IPS-18c (cell line): ENCODE results near the gene PRDM1.
"Not testable (repeated sequence)": the region's sequence is repeated elsewhere in the genome, so short reads cannot be mapped to it uniquely, and the experiment has no call there.

Source experiments
- H3K4me3 ChIP-seq: 2 replicates; pipeline ENCODE4 v1.7.0; 2013; ENCODE audit warnings: low read depth, mild to moderate bottlenecking, low read length, moderate library complexity; ENCODE audit not compliant: insufficient read depth
- H3K9me3 ChIP-seq: one replicate; pipeline ENCODE4 v1.6.1; 2013; ENCODE audit warnings: mild to moderate bottlenecking, low read length, moderate library complexity; ENCODE audit not compliant: control insufficient read depth, insufficient read depth

Gene PRDM1

DNA sequence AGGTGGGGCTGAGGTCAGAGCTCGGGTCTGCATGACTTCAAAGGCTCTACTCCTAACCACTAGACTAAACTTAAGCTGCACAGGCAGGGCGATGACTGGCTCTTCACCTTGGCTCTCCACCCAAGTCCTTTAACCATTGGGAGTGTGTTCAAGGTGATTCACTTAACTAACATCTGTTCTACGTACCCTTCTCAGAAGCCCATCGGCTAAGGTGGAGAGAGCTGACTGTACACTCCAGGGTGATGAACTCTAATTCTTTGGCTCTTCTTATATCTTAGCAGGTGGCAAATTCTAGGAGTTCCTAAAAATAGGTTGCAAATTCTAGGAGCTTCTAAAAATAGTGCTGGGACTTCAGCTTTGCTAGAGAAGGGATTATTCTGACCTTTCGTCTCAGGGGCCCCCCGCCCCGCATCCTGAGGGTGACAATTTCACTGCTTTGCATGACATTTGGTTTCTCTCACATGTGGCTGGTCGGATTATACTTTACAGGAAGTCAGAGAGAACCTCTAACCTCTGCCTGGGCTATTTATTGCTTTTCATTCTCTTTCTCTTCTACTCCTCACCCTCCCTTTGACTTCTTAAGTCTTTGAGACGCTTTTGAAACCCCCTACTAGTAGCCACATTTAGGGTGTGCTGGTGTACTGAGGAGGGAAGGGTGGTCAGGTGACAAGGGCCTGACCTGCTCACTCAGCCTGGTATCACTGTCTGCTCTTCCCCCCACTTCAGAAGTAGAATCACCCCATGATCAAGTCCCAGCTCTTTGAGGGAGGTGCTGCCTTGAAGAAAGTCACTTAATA is 55.5 kb downstream of the PRDM1 start:
- Histone ChIP-seq H3K4me3 (no peak overlapping the region), H3K9me3 (no peaks in the 10 kb centered on the region)

- Histone ChIP-seq H3K4me3 (no peak overlapping the region), H3K9me3 (no peaks in the 10 kb centered on the region)
Observed at GRCh38 chr6:106142876-106143431, 56.8 kb downstream of the PRDM1 start.

DNA sequence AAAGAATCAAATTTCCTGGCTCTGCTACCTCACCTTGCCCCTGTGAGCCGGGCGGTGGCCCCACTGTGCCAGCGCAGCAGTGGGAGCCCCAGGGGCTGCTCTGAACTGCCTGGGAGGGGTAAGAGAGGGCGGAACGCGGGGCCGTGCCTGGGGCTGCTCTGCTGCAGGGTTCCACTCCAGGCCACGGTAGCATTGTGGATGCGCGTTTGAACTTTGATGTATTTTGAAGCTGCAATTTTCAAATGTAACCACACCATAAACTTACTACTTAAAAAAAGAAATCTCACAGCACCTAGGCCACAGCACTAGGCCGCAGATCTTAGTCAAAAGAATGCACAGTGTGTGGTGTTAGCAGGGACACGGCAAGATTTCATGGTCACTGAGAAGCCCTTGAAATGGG is 57.5 kb downstream of the PRDM1 start:
- no peak overlapping the region for H3K4me3 ChIP-seq
- H3K9me3 ChIP-seq = no peaks in the 10 kb centered on the region

GRCh38 chr6:106145144-106145543 is 59.0 kb downstream of the PRDM1 start:
- Histone ChIP-seq H3K4me3 (no peak overlapping the region), H3K9me3 (no peaks in the 10 kb centered on the region)

- no peak overlapping the region for H3K4me3 ChIP-seq
- no peaks in the 10 kb centered on the region for H3K9me3 ChIP-seq
Observed at GRCh38 chr6:106145741-106146227, 59.6 kb downstream of the PRDM1 start.

DNA sequence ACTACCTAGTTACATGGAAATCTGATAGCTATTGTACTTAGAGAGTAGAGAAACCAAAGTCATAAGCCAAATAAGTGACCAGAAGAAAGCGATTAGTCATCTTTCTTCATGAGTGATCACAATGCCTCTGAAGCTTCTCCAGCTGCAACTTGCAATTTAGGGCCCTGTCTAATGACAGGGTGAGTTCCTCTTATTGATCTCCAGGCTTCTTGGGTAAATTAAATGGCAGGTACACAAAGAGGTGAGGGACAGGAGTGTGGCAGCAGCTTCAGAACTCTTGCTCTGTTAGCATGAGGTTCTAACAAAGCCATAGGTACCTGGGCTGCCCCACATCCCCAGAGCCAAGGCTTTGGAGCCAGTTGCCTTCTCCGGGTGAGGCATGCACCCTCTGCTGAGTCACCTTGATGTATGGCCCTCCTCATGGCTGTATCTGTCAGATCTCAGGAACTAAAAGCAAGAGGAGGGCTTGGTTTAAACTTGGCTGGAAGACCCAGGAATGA is 60.8 kb downstream of the PRDM1 start:
- no peaks in the 10 kb centered on the region for H3K9me3 ChIP-seq
- H3K4me3 ChIP-seq = no peak overlapping the region

GRCh38 chr6:106147476-106147875 is 61.3 kb downstream of the PRDM1 start:
- Histone ChIP-seq H3K9me3 (no peaks in the 10 kb centered on the region), H3K4me3 (no peak overlapping the region)

DNA sequence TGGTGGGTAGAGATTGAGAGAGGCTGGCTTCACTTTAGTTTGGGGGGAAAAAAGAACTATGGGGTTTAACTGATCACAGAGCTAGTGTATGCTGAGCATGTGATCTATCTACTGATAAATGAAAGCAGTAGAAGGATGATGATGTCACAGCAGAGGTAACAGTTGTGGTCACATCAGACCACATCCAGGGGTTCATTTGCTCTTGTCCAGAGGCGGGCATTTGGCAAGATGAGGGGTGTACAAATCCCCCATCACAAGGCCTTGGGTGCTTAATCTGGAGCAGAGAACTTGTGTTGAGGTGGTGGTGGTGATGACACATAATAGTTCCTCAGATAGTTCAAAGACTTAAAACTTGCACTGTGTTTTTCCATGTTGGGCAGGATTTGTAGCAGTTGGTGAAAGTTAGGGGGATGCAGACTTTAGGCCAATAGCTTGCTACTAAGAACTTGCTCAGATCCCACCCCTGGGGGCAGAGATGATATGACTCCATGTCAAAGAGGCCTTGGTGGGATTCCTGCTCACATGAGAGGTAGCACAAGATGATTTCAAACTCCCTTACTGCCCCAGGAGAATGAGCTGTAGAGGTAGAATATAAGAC is 63.4 kb downstream of the PRDM1 start:
- Histone ChIP-seq H3K4me3 (no peak overlapping the region), H3K9me3 (no peaks in the 10 kb centered on the region)

- H3K9me3 ChIP-seq, H3K4me3 ChIP-seq: not testable (repeated sequence)
Observed at GRCh38 chr6:106152476-106152875, 66.3 kb downstream of the PRDM1 start.

GRCh38 chr6:106152952-106153351 is 66.8 kb downstream of the PRDM1 start:
- H3K4me3 ChIP-seq = no peak overlapping the region
- no peaks in the 10 kb centered on the region for H3K9me3 ChIP-seq

- H3K9me3 ChIP-seq = no peaks in the 10 kb centered on the region
- H3K4me3 ChIP-seq = no peak overlapping the region
Observed at GRCh38 chr6:106154326-106154725, 68.2 kb downstream of the PRDM1 start.

DNA sequence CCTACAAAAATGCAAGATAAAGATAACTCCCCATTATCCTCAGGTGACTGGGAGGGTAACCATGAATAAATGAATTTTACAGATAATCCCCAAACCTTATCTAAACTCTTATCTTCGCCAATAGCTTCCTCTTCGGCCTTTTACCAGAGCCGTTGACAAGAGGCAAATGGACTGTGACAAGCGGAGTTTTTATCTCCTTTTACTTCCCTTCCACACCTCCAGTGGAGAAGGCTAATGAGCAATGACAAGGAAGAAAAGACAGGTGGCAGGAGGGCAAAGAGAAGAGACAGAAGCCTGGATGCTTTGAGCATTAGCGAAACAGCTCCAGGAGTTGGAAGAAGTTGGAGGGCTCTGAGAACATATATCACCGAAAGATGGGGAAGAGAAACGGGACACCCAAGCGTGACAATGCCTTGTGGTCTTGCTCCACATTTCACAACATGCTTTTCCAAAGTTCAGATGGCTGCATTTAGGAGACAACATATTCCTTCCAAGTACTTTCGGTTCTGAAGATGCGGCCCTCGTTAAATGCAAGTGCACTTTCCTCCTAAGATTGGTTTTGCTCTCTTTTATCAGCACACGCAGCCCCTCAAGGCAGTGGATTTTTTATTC is 69.2 kb downstream of the PRDM1 start:
- no peak overlapping the region for H3K4me3 ChIP-seq
- H3K9me3 ChIP-seq = no peaks in the 10 kb centered on the region

DNA sequence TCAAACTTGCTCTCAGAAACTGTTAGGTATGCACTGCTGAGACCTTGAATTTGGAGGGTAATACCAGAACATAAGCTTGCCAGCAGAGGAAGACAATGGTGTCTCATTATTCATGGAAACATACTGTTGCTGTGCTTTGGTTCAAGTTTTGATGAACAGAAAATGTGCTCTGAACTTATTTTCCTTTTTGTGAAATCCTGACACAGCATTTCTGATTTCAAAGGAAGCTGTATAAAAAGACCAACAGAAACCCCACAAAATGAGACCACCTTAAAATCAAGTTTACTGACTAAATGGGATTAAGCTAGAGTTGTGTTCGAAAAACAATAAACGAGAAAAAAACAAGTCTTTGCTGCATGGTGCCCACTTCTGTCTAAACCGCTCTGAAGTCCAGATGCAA is 70.3 kb downstream of the PRDM1 start:
- Histone ChIP-seq H3K9me3 (no peaks in the 10 kb centered on the region), H3K4me3 (no peak overlapping the region)

DNA sequence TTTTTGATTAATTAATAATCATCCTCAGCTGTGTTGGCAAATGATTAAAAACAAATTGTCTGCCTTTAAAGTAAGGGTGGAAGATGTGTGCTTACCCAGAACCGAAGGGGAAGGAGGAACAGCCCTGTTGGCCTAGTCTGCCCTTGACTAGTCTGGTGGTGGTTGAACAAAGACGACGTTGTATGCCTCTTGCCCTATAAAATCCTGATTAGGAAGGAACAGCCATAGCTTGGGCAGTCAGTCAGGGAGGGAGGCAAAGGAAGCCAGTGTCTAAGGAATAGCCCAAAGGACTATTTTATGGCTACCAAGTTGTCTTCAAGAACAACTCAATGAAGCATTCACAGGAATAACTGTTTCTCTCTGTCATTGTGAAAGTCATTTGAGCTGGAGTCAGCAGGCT is 70.7 kb downstream of the PRDM1 start:
- H3K4me3 ChIP-seq = no peak overlapping the region
- no peaks in the 10 kb centered on the region for H3K9me3 ChIP-seq

- Histone ChIP-seq H3K4me3 (no peak overlapping the region), H3K9me3 (no peaks in the 10 kb centered on the region)
Observed at GRCh38 chr6:106158816-106159215, 72.7 kb downstream of the PRDM1 start.
